WERI-Rb-1 (cell line): Measurements from ENCODE around the gene ANKS1A.

ENCODE experiments used
- DNase-seq: peaks from one replicate; pipeline ENCODE4 v3.0.0-alpha.2; 2020
- H3K27ac ChIP-seq: fragments of 250-450 bp; sonication (Bioruptor Pico); 2 replicates; pipeline ENCODE4 v1.5.1; 2020; ENCODE audit warnings: mild to moderate bottlenecking, moderate library complexity
- H3K27me3 ChIP-seq: fragments of 250-450 bp; sonication (Bioruptor Pico); 2 replicates; pipeline ENCODE4 v1.5.1; 2021; ENCODE audit warnings: mild to moderate bottlenecking, low read depth, moderate library complexity; ENCODE audit not compliant: insufficient read depth, severe bottlenecking
- H3K36me3 ChIP-seq: fragments of 250-450 bp; sonication (Bioruptor Pico); 2 replicates; pipeline ENCODE4 v1.5.1; 2020; ENCODE audit warnings: mild to moderate bottlenecking, moderate library complexity
- H3K4me3 ChIP-seq: 2 replicates; pipeline ENCODE4 v1.5.1; 2011; ENCODE audit warnings: low read depth, mild to moderate bottlenecking, control low read depth, low read length
- H3K9me3 ChIP-seq: fragments of 250-450 bp; sonication (Bioruptor Pico); 2 replicates; pipeline ENCODE4 v1.5.1; 2021; ENCODE audit warnings: mild to moderate bottlenecking, moderate library complexity; ENCODE audit not compliant: severe bottlenecking
- TF ChIP-seq, protein P1 (sequence below): IDR thresholded peaks from 2 replicates; pipeline ENCODE4 v1.5.1; 2011; ENCODE audit warnings: low read depth, mild to moderate bottlenecking, control low read depth, inconsistent platforms, low read length

ANKS1A gene

GRCh38 chr6:34917626-34918285 lies 28.7 kb downstream of the ANKS1A start:
- H3K27ac ChIP-seq: peak overlapping the region; percentile 40
- TF ChIP-seq, protein P1, sequence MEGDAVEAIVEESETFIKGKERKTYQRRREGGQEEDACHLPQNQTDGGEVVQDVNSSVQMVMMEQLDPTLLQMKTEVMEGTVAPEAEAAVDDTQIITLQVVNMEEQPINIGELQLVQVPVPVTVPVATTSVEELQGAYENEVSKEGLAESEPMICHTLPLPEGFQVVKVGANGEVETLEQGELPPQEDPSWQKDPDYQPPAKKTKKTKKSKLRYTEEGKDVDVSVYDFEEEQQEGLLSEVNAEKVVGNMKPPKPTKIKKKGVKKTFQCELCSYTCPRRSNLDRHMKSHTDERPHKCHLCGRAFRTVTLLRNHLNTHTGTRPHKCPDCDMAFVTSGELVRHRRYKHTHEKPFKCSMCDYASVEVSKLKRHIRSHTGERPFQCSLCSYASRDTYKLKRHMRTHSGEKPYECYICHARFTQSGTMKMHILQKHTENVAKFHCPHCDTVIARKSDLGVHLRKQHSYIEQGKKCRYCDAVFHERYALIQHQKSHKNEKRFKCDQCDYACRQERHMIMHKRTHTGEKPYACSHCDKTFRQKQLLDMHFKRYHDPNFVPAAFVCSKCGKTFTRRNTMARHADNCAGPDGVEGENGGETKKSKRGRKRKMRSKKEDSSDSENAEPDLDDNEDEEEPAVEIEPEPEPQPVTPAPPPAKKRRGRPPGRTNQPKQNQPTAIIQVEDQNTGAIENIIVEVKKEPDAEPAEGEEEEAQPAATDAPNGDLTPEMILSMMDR: no peak

DNA sequence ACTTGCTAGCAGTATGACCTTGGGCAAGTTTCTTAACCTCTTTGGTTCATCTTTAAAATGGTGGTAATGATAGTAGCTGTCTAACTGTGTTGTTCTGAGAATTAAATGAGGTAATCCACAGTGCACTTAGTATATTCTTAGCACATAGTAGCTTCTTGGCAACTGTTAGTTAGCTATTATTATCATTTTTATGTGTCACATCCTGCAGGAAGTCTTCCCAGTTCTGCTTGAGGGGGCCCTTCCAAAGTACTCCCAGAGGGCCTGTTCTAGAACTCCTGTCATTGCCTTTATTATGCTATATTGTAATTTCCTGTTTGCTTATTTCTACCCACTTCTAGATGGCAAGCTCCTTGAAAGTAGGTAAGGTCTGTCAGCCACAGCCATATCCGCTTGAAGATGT lies 30.6 kb downstream of the ANKS1A start:
- no peaks in the 10 kb centered on the region for H3K27me3 ChIP-seq
- H3K9me3 ChIP-seq: no peaks in the 10 kb centered on the region
- no peak overlapping the region for H3K4me3 ChIP-seq
- DNase-seq: no peak
- TF ChIP-seq, protein P1: no peak
- H3K27ac ChIP-seq: no peak overlapping the region
- H3K36me3 ChIP-seq: peaks cover 2% of the 10 kb centered on the region; the same call in 1 of the 2 replicates

More at GRCh38 chr6:34917626-34918285, 28.7 kb downstream of the ANKS1A start:
- H3K9me3 ChIP-seq: no peaks in the 10 kb centered on the region
- no peak overlapping the region for H3K4me3 ChIP-seq
- no peaks in the 10 kb centered on the region for H3K27me3 ChIP-seq
- DNase-seq: peak; percentile 87
- peaks cover 2% of the 10 kb centered on the region; the same call in 1 of the 2 replicates for H3K36me3 ChIP-seq

GRCh38 chr6:34920097-34920496 lies 31.0 kb downstream of the ANKS1A start:
- Histone ChIP-seq H3K27me3 (no peaks in the 10 kb centered on the region), H3K4me3 (no peak overlapping the region), H3K27ac (no peak overlapping the region), H3K36me3 (peaks cover 2% of the 10 kb centered on the region; the same call in 1 of the 2 replicates), H3K9me3 (no peaks in the 10 kb centered on the region)
- TF ChIP-seq, protein P1: no peak
- no peak for DNase-seq

DNA sequence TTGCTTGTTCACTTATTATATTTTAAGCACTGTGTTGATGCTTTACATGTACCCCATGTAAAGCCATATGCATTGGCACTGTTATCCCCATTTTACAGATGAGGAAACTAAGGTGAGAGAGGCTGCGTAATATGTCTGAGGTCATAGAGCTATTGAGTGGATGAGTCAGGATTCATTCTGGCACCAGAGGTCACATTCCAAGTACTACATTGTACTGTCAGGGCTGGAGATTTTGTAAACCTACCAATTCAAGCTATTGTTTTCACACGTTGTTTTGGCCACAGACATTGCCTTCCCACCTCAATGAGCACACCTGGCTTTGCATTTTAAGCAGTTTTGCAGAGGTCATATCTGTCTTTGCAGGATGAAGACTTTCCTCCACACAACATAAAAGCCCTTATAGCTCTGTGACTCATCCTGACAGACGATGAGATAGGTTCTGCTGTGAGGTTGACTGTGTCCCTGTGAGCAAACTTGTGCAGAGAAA lies 33.2 kb downstream of the ANKS1A start:
- no peak for DNase-seq
- Histone ChIP-seq H3K4me3 (no peak overlapping the region), H3K27me3 (no peaks in the 10 kb centered on the region), H3K27ac (no peak overlapping the region), H3K9me3 (no peaks in the 10 kb centered on the region), H3K36me3 (peaks cover 2% of the 10 kb centered on the region; the same call in 1 of the 2 replicates)
- TF ChIP-seq, protein P1: no peak

- no peaks in the 10 kb centered on the region for H3K9me3 ChIP-seq
- no peaks in the 10 kb centered on the region for H3K36me3 ChIP-seq
- TF ChIP-seq, protein P1: no peak
- H3K4me3 ChIP-seq: no peak overlapping the region
- no peak overlapping the region for H3K27ac ChIP-seq
- H3K27me3 ChIP-seq: no peaks in the 10 kb centered on the region
- no peak for DNase-seq
Observed at GRCh38 chr6:34924831-34925625, 36.0 kb downstream of the ANKS1A start.
